SK-N-SH treated with all-trans-retinoic acid at 6 μM for 48 hours (cell line): ENCODE results near the gene MTCL3.

Experiments used
- BACH2 ChIP-seq: fragments of 250-450 bp; sonication (Bioruptor Pico); IDR thresholded peaks from 2 replicates; pipeline ENCODE4 v1.9.0; 2021; ENCODE audit warnings: mild to moderate bottlenecking, borderline replicate concordance
- GLIS3 ChIP-seq: fragments of 250-450 bp; sonication (Bioruptor Pico); IDR thresholded peaks from 2 replicates; pipeline ENCODE4 v1.5.0; 2020; ENCODE audit warnings: mild to moderate bottlenecking, moderate library complexity
- PPARA ChIP-seq: fragments of 250-450 bp; sonication (Bioruptor Pico); IDR thresholded peaks from 2 replicates; pipeline ENCODE4 v1.5.0; 2020; ENCODE audit warnings: mild to moderate bottlenecking, borderline replicate concordance
- RARB ChIP-seq: fragments of 250-450 bp; sonication (Bioruptor Pico); IDR thresholded peaks from 2 replicates; pipeline ENCODE4 v1.8.0; 2021; ENCODE audit warnings: mild to moderate bottlenecking, moderate library complexity
- TOX ChIP-seq: fragments of 250-450 bp; sonication (Bioruptor Pico); IDR thresholded peaks from 2 replicates; pipeline ENCODE4 v1.8.0; 2021; ENCODE audit warnings: mild to moderate bottlenecking, moderate library complexity, borderline replicate concordance
- ZC3H10 ChIP-seq: fragments of 250-450 bp; sonication (Bioruptor Pico); IDR thresholded peaks from 2 replicates; pipeline ENCODE4 v1.5.1; 2021; ENCODE audit warnings: mild to moderate bottlenecking, moderate library complexity
- ZNF565 ChIP-seq: fragments of 450-650 bp; formaldehyde crosslinking; conservative IDR thresholded peaks from 2 replicates; pipeline ENCODE4 v1.5.0; 2020; ENCODE audit warnings: low read depth, mild to moderate bottlenecking, moderate library complexity
- ZNF70 ChIP-seq: fragments of 450-650 bp; formaldehyde crosslinking; IDR thresholded peaks from 2 replicates; pipeline ENCODE4 v1.5.0; 2020; ENCODE audit warnings: mild to moderate bottlenecking, moderate library complexity
- ZNF8 ChIP-seq: fragments of 450-650 bp; formaldehyde crosslinking; IDR thresholded peaks from 2 replicates; pipeline ENCODE4 v1.5.0; 2020; ENCODE audit warnings: mild to moderate bottlenecking, moderate library complexity
- TF ChIP-seq, protein P1 (sequence below): fragments of 250-450 bp; sonication (Bioruptor Pico); IDR thresholded peaks from 2 replicates; pipeline ENCODE4 v1.5.1; 2020; ENCODE audit warnings: low read depth, mild to moderate bottlenecking, moderate library complexity
- TF ChIP-seq, protein P2 (sequence below): fragments of 250-450 bp; sonication (Bioruptor Pico); IDR thresholded peaks from 2 replicates; pipeline ENCODE4 v1.8.0; 2020; ENCODE audit warnings: mild to moderate bottlenecking, moderate library complexity, borderline replicate concordance

DNA sequence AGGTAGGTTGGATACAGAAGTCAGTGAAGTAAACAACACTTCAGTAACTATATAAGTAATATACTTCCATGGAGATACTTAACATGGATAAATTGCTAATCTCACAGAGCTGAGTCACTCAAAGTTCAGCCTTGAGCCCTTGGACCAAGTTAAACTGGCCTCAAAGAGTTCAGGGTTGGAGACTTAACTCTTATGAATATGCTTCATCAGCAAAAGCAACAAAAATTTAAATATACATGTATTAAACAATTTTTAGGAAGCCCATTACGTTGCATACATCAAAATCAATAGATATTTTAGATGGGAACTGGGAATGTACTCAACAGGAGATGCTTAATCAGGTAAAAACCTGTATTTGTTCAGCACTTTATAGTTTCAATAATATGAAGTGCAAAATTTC lies 12.2 kb downstream of the MTCL3 start:
- TF ChIP-seq ZNF70 (no peak), PPARA (CRISPR knock-in tag) (no peak), BACH2 (CRISPR knock-in tag) (no peak), RARB (CRISPR knock-in tag) (no peak), GLIS3 (no peak), ZNF565 (no peak), ZC3H10 (no peak), TOX (CRISPR knock-in tag) (no peak), ZNF8 (CRISPR knock-in tag) (no peak)
- TF ChIP-seq, protein P1, sequence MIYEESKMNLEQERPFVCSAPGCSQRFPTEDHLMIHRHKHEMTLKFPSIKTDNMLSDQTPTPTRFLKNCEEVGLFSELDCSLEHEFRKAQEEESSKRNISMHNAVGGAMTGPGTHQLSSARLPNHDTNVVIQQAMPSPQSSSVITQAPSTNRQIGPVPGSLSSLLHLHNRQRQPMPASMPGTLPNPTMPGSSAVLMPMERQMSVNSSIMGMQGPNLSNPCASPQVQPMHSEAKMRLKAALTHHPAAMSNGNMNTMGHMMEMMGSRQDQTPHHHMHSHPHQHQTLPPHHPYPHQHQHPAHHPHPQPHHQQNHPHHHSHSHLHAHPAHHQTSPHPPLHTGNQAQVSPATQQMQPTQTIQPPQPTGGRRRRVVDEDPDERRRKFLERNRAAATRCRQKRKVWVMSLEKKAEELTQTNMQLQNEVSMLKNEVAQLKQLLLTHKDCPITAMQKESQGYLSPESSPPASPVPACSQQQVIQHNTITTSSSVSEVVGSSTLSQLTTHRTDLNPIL (CRISPR knock-in tag), result no peak
- TF ChIP-seq, protein P2, sequence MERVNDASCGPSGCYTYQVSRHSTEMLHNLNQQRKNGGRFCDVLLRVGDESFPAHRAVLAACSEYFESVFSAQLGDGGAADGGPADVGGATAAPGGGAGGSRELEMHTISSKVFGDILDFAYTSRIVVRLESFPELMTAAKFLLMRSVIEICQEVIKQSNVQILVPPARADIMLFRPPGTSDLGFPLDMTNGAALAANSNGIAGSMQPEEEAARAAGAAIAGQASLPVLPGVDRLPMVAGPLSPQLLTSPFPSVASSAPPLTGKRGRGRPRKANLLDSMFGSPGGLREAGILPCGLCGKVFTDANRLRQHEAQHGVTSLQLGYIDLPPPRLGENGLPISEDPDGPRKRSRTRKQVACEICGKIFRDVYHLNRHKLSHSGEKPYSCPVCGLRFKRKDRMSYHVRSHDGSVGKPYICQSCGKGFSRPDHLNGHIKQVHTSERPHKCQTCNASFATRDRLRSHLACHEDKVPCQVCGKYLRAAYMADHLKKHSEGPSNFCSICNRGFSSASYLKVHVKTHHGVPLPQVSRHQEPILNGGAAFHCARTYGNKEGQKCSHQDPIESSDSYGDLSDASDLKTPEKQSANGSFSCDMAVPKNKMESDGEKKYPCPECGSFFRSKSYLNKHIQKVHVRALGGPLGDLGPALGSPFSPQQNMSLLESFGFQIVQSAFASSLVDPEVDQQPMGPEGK (CRISPR knock-in tag), result no peak
